ENCODE data around the gene ZNF32. TPM values are rescaled to one million over a fixed set of nuclear protein-coding genes. Genes with fewer than 3 reads are reported as not detected.

ZNF32 gene
- total and polyA plus RNA-seq, 2 of the 8 experiments (the other 6 are each of a cell fraction or from before 2014, with no cell fraction given) = 17.2 to 22.5 TPM

DNA sequence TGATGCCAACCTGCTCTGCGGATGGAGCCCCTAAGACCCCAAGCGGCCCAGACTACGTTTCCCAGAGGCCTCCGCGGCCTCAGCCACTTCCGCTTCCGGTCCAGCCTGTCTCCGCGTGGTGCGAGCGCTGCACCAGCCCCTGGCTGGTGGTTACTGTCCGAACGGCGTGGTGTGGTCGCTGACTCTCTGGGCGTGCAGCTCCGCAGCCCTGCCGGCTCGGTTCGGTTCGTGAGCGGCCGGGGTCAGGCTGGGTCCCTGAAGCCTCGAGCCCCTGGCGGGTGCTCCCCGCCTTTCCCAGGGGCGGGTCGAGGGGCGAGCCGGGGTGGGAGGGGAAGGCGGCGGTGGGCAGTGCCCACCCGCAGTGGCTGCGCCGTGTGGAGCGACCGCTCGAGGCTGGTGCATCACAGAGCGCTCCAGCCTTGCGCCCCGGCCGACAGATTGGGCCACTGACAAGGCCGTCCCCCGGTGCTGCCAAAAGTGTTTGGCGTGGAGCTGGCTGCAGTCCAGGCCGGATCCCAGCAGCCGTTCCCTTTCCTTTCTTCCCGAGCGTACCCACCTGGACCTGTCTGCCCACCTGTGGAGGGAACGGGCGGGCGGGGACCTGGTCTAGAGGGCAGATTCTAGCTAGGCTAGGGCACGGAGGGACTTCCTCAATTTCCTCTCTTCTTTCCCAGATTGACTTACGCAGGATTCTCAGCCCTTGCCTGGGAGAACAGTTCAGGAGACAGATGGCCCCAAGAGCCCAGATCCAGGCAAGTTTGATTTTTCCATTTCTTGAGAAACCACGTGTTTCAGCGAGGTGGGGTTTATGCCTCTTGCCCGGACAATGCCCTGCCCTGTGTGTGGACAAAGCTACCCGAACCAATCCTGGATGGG, 42.1 kb downstream of the ZNF32 start, which contains the start of gene ZNF485 (continued):
- TF ChIP-seq CBX5 (IDR thresholded peaks at IDR 0.05; ENCODE audit: low read depth, low read length) (no peak), EGR1 (IDR thresholded peaks at IDR 0.05; ENCODE audit: borderline replicate concordance, low read depth, low read length) (no peak), BRCA1 (IDR thresholded peaks at IDR 0.05; ENCODE audit: low read depth, low read length) (no peak), POLR2A (IDR thresholded peaks at IDR 0.05; ENCODE audit: control extremely low read depth in 1 of 2, low read depth in 2 of 2, low read length in 2 of 2) (peak in 1 of 2 experiments; percentile 75; a peak in 2 of 3 replicates), JUN (IDR thresholded peaks at IDR 0.05; ENCODE audit: low read depth, low read length) (no peak), KDM4A (IDR thresholded peaks at IDR 0.05; ENCODE audit: low read depth, low read length, severe bottlenecking) (peak; percentile 69), POLR2AphosphoS5 (IDR thresholded peaks at IDR 0.05; ENCODE audit: low read depth, low read length) (peak; percentile 82), JUND (IDR thresholded peaks at IDR 0.05; ENCODE audit: low read length) (no peak), CHD1 (IDR thresholded peaks at IDR 0.05; ENCODE audit: low read depth, low read length) (no peak), BACH1 (IDR thresholded peaks at IDR 0.05; ENCODE audit: low read length) (no peak), GABPA (IDR thresholded peaks at IDR 0.05; ENCODE audit: borderline replicate concordance, insufficient read depth, low read length) (peak; percentile 99), NANOG (IDR thresholded peaks at IDR 0.05; ENCODE audit: insufficient read depth, low read depth, low read length, poor library complexity, severe bottlenecking) (no peak), EP300 (IDR thresholded peaks at IDR 0.05; ENCODE audit: borderline replicate concordance in 1 of 2, low read depth in 2 of 2, low read length in 2 of 2) (no peak), SIX5 (IDR thresholded peaks at IDR 0.05; ENCODE audit: low read depth, low read length) (peak; percentile 74), RFX5 (IDR thresholded peaks at IDR 0.05; ENCODE audit: borderline replicate concordance, low read depth, low read length) (no peak), YY1 (IDR thresholded peaks at IDR 0.05; ENCODE audit: low read depth, low read length) (no peak), RBBP5 (IDR thresholded peaks at IDR 0.05; ENCODE audit: borderline replicate concordance, low read depth, low read length) (0 out of 2 replicates have a peak, but pooled peaks have one; percentile 31), ZNF274 (IDR thresholded peaks at IDR 0.05; ENCODE audit: borderline replicate concordance, extremely low read depth, low read length) (no peak)
- TF ChIP-seq, protein P1, sequence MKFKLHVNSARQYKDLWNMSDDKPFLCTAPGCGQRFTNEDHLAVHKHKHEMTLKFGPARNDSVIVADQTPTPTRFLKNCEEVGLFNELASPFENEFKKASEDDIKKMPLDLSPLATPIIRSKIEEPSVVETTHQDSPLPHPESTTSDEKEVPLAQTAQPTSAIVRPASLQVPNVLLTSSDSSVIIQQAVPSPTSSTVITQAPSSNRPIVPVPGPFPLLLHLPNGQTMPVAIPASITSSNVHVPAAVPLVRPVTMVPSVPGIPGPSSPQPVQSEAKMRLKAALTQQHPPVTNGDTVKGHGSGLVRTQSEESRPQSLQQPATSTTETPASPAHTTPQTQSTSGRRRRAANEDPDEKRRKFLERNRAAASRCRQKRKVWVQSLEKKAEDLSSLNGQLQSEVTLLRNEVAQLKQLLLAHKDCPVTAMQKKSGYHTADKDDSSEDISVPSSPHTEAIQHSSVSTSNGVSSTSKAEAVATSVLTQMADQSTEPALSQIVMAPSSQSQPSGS (IDR thresholded peaks at IDR 0.05; ENCODE audit: low read length) = no peak
- TF ChIP-seq, protein P2, sequence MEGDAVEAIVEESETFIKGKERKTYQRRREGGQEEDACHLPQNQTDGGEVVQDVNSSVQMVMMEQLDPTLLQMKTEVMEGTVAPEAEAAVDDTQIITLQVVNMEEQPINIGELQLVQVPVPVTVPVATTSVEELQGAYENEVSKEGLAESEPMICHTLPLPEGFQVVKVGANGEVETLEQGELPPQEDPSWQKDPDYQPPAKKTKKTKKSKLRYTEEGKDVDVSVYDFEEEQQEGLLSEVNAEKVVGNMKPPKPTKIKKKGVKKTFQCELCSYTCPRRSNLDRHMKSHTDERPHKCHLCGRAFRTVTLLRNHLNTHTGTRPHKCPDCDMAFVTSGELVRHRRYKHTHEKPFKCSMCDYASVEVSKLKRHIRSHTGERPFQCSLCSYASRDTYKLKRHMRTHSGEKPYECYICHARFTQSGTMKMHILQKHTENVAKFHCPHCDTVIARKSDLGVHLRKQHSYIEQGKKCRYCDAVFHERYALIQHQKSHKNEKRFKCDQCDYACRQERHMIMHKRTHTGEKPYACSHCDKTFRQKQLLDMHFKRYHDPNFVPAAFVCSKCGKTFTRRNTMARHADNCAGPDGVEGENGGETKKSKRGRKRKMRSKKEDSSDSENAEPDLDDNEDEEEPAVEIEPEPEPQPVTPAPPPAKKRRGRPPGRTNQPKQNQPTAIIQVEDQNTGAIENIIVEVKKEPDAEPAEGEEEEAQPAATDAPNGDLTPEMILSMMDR (IDR thresholded peaks at IDR 0.05; ENCODE audit: control extremely low read depth in 1 of 3, insufficient read depth in 1 of 3, low read depth in 1 of 3, low read length in 3 of 3) = no peak
